Heart left ventricle (tissue), 16 donors: ENCODE results near the gene PARVA. TPM values are rescaled to one million over a fixed set of nuclear protein-coding genes. Genes with fewer than 3 reads are reported as not detected.
A peak's percentile ranks its signal among the peaks of the same experiment; 100 is the strongest.

Experiments
- ATAC-seq, 4 donors: fragments of 200-7000 bp; cut with Tn5 transposase; one replicate each; pipeline ENCODE4 v1.9.1; 2020 to 2022; ENCODE audit warnings: moderate library complexity in 4 of 4, mild to moderate bottlenecking in 3 of 4, moderate number of reproducible peaks in 1 of 4
- DNase-seq, 5 donors: peaks; one replicate each; pipeline ENCODE4 v3.0.0-alpha.2; 2020
- H3K27ac ChIP-seq, 12 donors: fragments of 200-600 bp; sonication (generic) in 4 of 12; one replicate each; pipeline versions ENCODE4 v1.5.0 to v1.8.0; 2016 to 2022; ENCODE audit warnings: mild to moderate bottlenecking in 2 of 12
- H3K27me3 ChIP-seq, 9 donors: fragments of 200-600 bp; sonication (generic) in 2 of 9; one replicate each; pipeline versions ENCODE4 v1.5.1 to v1.8.0; 2016 to 2022; ENCODE audit warnings: mild to moderate bottlenecking in 3 of 9
- H3K36me3 ChIP-seq, 9 donors: fragments of 200-600 bp; sonication (generic) in 2 of 9; one replicate each; pipeline versions ENCODE4 v1.5.0 to v1.8.0; 2018 to 2022; ENCODE audit warnings: mild to moderate bottlenecking in 2 of 9
- H3K4me1 ChIP-seq, 12 donors: fragments of 200-600 bp; sonication (generic) in 4 of 12; one replicate each; pipeline versions ENCODE4 v1.5.0 to v1.8.0; 2016 to 2022; ENCODE audit warnings: mild to moderate bottlenecking in 3 of 12
- H3K4me3 ChIP-seq, 12 donors: fragments of 200-600 bp; sonication (generic) in 4 of 12; one replicate each; pipeline versions ENCODE4 v1.5.0 to v1.8.0; 2017 to 2022; ENCODE audit warnings: mild to moderate bottlenecking in 9 of 12, moderate library complexity in 4 of 12
- H3K9me3 ChIP-seq, 12 donors: fragments of 200-600 bp; sonication (generic) in 4 of 12; one replicate each; pipeline versions ENCODE4 v1.5.0 to v1.8.0; 2016 to 2022; ENCODE audit warnings: mild to moderate bottlenecking in 1 of 12
- CTCF ChIP-seq, 12 donors: fragments of 200-600 bp; sonication (generic) in 4 of 12; IDR thresholded peaks; one replicate each; pipeline versions ENCODE4 v1.5.0 to v1.8.0; 2018 to 2022; ENCODE audit warnings: antibody characterized with exemption in 12 of 12, mild to moderate bottlenecking in 5 of 12
- POLR2A ChIP-seq, 2 donors: fragments of 450-650 bp; IDR thresholded peaks; one replicate each; pipeline ENCODE4 v1.6.1; 2017; ENCODE audit warnings: antibody characterized with exemption in 2 of 2, mild to moderate bottlenecking in 2 of 2, moderate library complexity in 2 of 2
- WGBS, 4 donors: extraction: QIAGEN DNeasy Blood & Tissue Kit in 2 of 4; methylation state at CpG; one replicate each; pipeline versions ENCODE4 v1.1.5 to v1.1.7; 2013 to 2018; 5-methylcytosine and 5-hydroxymethylcytosine counted together
- intact Hi-C, 10 donors: fragments of 100-400 bp; cut with DNase I; formaldehyde crosslinking; loops; one replicate each; pipeline versions ENCODE4 v1.11.1 to v1.14.2; 2022
- polyA plus RNA-seq, 2 donors: library from polyadenylated mRNA; stranded (reverse); fragments of 200-250 nt; gene quantifications; one replicate each; pipeline ENCODE4 v1.2.3, GENCODE V29; 2013
- total RNA-seq, 9 donors: library from RNA; depleted of rRNA in 2 of 9; stranded (reverse); fragments of >200 nt in 2 of 9; fragmentation: NEBNext Ultra II Directional in 3 of 9; extraction: Animal tissue kit (Norgen Biotek cat#: 25700) in 3 of 9; gene quantifications; one replicate each; pipeline versions ENCODE4 v1.1.0 to v1.2.4, GENCODE V29; 2016 to 2023
- donor health status: ischemic (EF 13 %, LVEDD 7.1; RV severe dilation, severe dysfunction).
- donor health status: healthy with polysubstance abuse.
- donor health status: DM: no; HTN: yes; CAD: no.
- donor health status: DM: no; HTN: no; CAD: no.
- donor health status: ischemic (EF 25% LVEDD 6.9; RV normal size, moderate dysfunction).
- donor health status: ischemic (EF 25% LVEDD 5.7; RV mildly dilated, moderate dysfunction).
- donor health status: healthy.
- donor health status: DM: yes; HTN: yes; CAD: no.
- donor health status: ischemic (EF 35%, LVEDD 5.7; RV mildly dilated, moderate dysfunction).
- donor health status: nonischemic (EF 11% LVEDD 7.7; RV severe dilation, severe dysfunction).
- donor health status: DM: yes; HTN: yes; CAD: no.
- donor health status: PGD.
- donor health status: ischemic (EF 29% LVEDD 5.4; RV normal size, mild dysfunction).
- donor health status: nonischemic (EF 23%, LVEDD 6.1; RV moderate dilation, normal function).

The PARVA gene
- total and polyA plus RNA-seq, 11 donors, result 22.7 to 99.2 (median 65.9) TPM

GRCh38 chr11:12433571-12434324 lies 56.4 kb downstream of the PARVA start:
- peak overlapping the region; percentile 38 to 92 (median 76) for H3K27ac ChIP-seq
- no peaks in the 10 kb centered on the region for H3K27me3 ChIP-seq
- ATAC-seq, result no peak
- no peaks in the 10 kb centered on the region for H3K9me3 ChIP-seq
- no peak for TF ChIP-seq CTCF (IDR thresholded peaks at IDR 0.05)
- TF ChIP-seq POLR2A (IDR thresholded peaks at IDR 0.05), result no peak
- intact Hi-C loops, result loop anchor here in 1 of 10 donors (10.0 kb wide), 1 partner anchor 51 kb away; no protein-coding TSS in a partner anchor
- DNase-seq, result no peak
- H3K4me3 ChIP-seq, result no peak overlapping the region
- whole genome bisulfite sequencing, 4 donors, result 70 to 77% (median 74%) methylated on average over 16 of the region's 16 CpGs
- H3K36me3 ChIP-seq, result no peaks in the 10 kb centered on the region
- H3K4me1 ChIP-seq, result peaks cover 5 to 87% (median 57%) of the 10 kb centered on the region in 12 donors

GRCh38 chr11:12434325-12434654 lies 56.9 kb downstream of the PARVA start:
- Histone ChIP-seq H3K4me3 (no peak overlapping the region), H3K27ac (peak overlapping the region; percentile 38 to 92 (median 76)), H3K27me3 (no peaks in the 10 kb centered on the region), H3K4me1 (peaks cover 5 to 83% (median 57%) of the 10 kb centered on the region in 12 donors), H3K36me3 (no peaks in the 10 kb centered on the region), H3K9me3 (no peaks in the 10 kb centered on the region)
- ATAC-seq (peak in 3 of 4 donors; percentile 5 to 14 (median 9)), DNase-seq (no peak)
- 70 to 81% (median 77%) methylated on average over 3 to 4 of the region's 4 CpGs for WGBS, 4 donors
- intact Hi-C loops, result loop anchor here in 1 of 10 donors (10.0 kb wide), 1 partner anchor 51 kb away; no protein-coding TSS in a partner anchor
- TF ChIP-seq CTCF (IDR thresholded peaks at IDR 0.05) (no peak), POLR2A (IDR thresholded peaks at IDR 0.05) (no peak)

GRCh38 chr11:12435264-12435663 lies 57.9 kb downstream of the PARVA start:
- no peak for DNase-seq
- no peak overlapping the region for H3K4me3 ChIP-seq
- peak overlapping the region; percentile 38 to 92 (median 76) for H3K27ac ChIP-seq
- peaks cover 0 to 2% (median 0%) of the 10 kb centered on the region in 12 donors for H3K9me3 ChIP-seq
- H3K36me3 ChIP-seq, result no peaks in the 10 kb centered on the region
- whole genome bisulfite sequencing, 4 donors, result 30 to 72% (median 45%) methylated on average over 3 of the region's 3 CpGs
- TF ChIP-seq POLR2A (IDR thresholded peaks at IDR 0.05) (no peak), CTCF (IDR thresholded peaks at IDR 0.05) (no peak)
- ATAC-seq, result peak; percentile 60 to 79 (median 70)
- no peaks in the 10 kb centered on the region for H3K27me3 ChIP-seq
- intact Hi-C loops, result loop anchor here in 2 of 10 donors (5.0 to 10.0 kb wide), 2 partner anchors 42 to 50 kb away; no protein-coding TSS in a partner anchor
- H3K4me1 ChIP-seq, result peaks cover 3 to 79% (median 54%) of the 10 kb centered on the region in 12 donors

- ATAC-seq (peak; percentile 67 to 83 (median 78)), DNase-seq (peak in 2 of 5 donors; percentile 29 to 52)
- peaks cover 0 to 74% (median 44%) of the 10 kb centered on the region in 12 donors for H3K4me1 ChIP-seq
These were observed 58.9 kb downstream of the PARVA start for GRCh38 chr11:12436266-12436665.

More at GRCh38 chr11:12436266-12436665, 58.9 kb downstream of the PARVA start:
- intact Hi-C loops, result loop anchor here in 2 of 10 donors (5.0 to 10.0 kb wide), 2 partner anchors 41 to 49 kb away; no protein-coding TSS in a partner anchor
- no peak overlapping the region for H3K4me3 ChIP-seq
- no peak for TF ChIP-seq CTCF (IDR thresholded peaks at IDR 0.05)
- no peak for TF ChIP-seq POLR2A (IDR thresholded peaks at IDR 0.05)
- peaks cover 0 to 7% (median 0%) of the 10 kb centered on the region in 12 donors for H3K9me3 ChIP-seq
- H3K27me3 ChIP-seq, result no peaks in the 10 kb centered on the region
- 58 to 69% (median 64%) methylated on average over 1 of the region's 1 CpG for WGBS, 4 donors
- no peaks in the 10 kb centered on the region for H3K36me3 ChIP-seq
- peak overlapping the region; percentile 14 to 92 (median 76) for H3K27ac ChIP-seq
